HL-60 (cell line): Measurements from ENCODE around the gene WEE2.
"Not testable (repeated sequence)": the region's sequence is repeated elsewhere in the genome, so short reads cannot be mapped to it uniquely, and the experiment has no call there.

Experiments used
- CTCF ChIP-seq: IDR thresholded peaks from one replicate; pipeline ENCODE4 v1.5.1; 2011; ENCODE audit warnings: low read length, control low read depth, inconsistent platforms; ENCODE audit not compliant: insufficient read depth
- GABPA ChIP-seq: IDR thresholded peaks from 2 replicates; pipeline ENCODE4 v1.6.1; 2012; ENCODE audit warnings: low read depth
- POLR2AphosphoS5 ChIP-seq: IDR thresholded peaks from 2 replicates; pipeline ENCODE4 v1.6.1; 2012; ENCODE audit warnings: low read depth
- REST ChIP-seq: IDR thresholded peaks from 2 replicates; pipeline ENCODE4 v1.6.1; 2012; ENCODE audit warnings: low read depth; ENCODE audit not compliant: insufficient replicate concordance

DNA sequence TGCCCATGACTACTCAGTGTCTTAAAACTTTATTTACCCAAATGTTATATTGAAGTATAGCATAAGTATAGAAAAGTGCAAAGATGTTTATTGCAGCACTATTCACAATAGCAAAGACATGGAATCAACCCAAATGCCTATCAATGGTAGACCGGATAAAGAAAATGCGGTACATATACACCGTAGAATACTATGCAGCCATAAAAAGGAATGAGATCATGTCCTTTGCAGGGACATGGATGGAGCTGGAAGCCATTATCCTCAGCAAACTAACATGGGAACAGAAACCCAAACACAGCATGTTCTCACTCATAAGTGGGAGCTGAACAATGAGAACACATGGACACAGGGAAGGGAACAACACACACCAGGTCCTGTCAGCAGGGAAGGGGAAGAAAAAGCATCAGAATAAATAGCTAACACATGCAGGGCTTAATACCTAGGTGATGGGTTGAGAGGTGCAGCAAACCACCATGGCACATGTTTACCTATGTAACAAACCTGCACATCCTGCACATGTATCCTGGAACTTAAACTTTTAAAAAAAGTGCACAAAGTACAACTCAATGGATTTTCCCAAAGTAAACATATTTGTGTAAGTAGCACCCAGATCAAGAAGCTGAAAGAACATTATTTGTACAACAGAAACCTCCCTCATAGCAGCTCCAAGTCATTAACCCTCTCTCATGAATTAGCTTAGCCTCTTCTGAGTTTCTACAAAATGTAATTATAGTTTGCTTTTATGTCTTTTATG lies 18.9 kb upstream of the WEE2 start:
- TF ChIP-seq POLR2AphosphoS5, CTCF, REST, GABPA: not testable (repeated sequence)
